PC-9 (cell line): ENCODE results near the gene OSBPL10.

Experiments used
- EZH2 ChIP-seq: fragments of 200-600 bp; sonication (generic); IDR thresholded peaks from 2 replicates; pipeline ENCODE4 v1.8.0; 2017; ENCODE audit warnings: antibody characterized with exemption, low read depth
- TF ChIP-seq, protein P1 (sequence below): fragments of 200-600 bp; sonication (generic); conservative IDR thresholded peaks from 2 replicates; pipeline ENCODE4 v1.6.1; 2017; ENCODE audit warnings: mixed run types, antibody characterized with exemption, mild to moderate bottlenecking, moderate library complexity

DNA sequence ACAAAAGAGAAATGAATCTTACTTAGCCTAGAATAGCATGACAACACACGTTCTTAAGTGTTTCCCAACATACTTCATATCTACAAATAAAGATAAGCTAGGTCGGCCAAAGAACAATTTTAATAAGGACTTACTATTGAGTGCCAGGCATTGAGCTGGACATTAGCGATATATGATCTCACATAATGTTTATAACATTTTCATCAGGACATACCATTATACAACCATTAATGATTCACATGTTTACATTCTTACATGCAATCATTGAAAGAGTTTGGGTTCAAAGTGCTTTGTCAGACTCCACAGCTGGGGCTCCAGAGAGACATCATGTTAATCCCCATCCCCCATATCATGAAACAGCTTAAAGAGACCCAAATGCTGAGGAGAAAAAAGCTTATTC is 259.4 kb downstream of the OSBPL10 start:
- TF ChIP-seq, protein P1, sequence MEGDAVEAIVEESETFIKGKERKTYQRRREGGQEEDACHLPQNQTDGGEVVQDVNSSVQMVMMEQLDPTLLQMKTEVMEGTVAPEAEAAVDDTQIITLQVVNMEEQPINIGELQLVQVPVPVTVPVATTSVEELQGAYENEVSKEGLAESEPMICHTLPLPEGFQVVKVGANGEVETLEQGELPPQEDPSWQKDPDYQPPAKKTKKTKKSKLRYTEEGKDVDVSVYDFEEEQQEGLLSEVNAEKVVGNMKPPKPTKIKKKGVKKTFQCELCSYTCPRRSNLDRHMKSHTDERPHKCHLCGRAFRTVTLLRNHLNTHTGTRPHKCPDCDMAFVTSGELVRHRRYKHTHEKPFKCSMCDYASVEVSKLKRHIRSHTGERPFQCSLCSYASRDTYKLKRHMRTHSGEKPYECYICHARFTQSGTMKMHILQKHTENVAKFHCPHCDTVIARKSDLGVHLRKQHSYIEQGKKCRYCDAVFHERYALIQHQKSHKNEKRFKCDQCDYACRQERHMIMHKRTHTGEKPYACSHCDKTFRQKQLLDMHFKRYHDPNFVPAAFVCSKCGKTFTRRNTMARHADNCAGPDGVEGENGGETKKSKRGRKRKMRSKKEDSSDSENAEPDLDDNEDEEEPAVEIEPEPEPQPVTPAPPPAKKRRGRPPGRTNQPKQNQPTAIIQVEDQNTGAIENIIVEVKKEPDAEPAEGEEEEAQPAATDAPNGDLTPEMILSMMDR: no peak
- no peak for TF ChIP-seq EZH2
